GM19397 (cell line): Measurements from ENCODE around the gene ABI3BP.

ENCODE experiments used
- ATAC-seq: cut with Tn5 transposase; IDR thresholded peaks from one replicate; pipeline ENCODE4 v1.9.1; 2021; ENCODE audit warnings: mild to moderate bottlenecking, moderate library complexity; ENCODE audit not compliant: unreplicated experiment

Gene ABI3BP

GRCh38 chr3:100740207-100740606, 253.0 kb downstream of the ABI3BP start:
- ATAC-seq, result no peak

GRCh38 chr3:100737334-100737733, 255.9 kb downstream of the ABI3BP start:
- ATAC-seq, result no peak

- no peak for ATAC-seq
Observed at GRCh38 chr3:100732435-100732834, 260.8 kb downstream of the ABI3BP start.

- ATAC-seq, result peak; percentile 62
Observed at GRCh38 chr3:100730524-100730923, 262.7 kb downstream of the ABI3BP start.

GRCh38 chr3:100726706-100727105, 266.5 kb downstream of the ABI3BP start:
- ATAC-seq, result no peak

- ATAC-seq, result no peak
Observed at GRCh38 chr3:100725935-100726513, 267.2 kb downstream of the ABI3BP start.

- ATAC-seq, result no peak
Observed at GRCh38 chr3:100720426-100720825, 272.8 kb downstream of the ABI3BP start.

- ATAC-seq, result no peak
Observed at GRCh38 chr3:100719136-100719535, 274.1 kb downstream of the ABI3BP start.

- ATAC-seq, result no peak
Observed at GRCh38 chr3:100717637-100718487, 275.4 kb downstream of the ABI3BP start.

GRCh38 chr3:100717063-100717462, 276.2 kb downstream of the ABI3BP start:
- no peak for ATAC-seq

- ATAC-seq, result no peak
Observed at GRCh38 chr3:100715176-100715575, 278.0 kb downstream of the ABI3BP start.

GRCh38 chr3:100710261-100710968, 282.8 kb downstream of the ABI3BP start:
- peak; percentile 18 for ATAC-seq

- no peak for ATAC-seq
Observed at GRCh38 chr3:100709842-100710260, 283.4 kb downstream of the ABI3BP start.

- ATAC-seq, result peak; percentile 94
Observed at GRCh38 chr3:100708989-100709841, 284.0 kb downstream of the ABI3BP start, which contains the start of gene TFG. Gene TFG (plus strand): TSS chr3:100709494. CDS start chr3:100713686, 4,192 bp downstream.

- ATAC-seq, result no peak
Observed at GRCh38 chr3:100708644-100708988, 284.6 kb downstream of the ABI3BP start.

- ATAC-seq, result no peak
Observed at GRCh38 chr3:100706365-100706764, 286.9 kb downstream of the ABI3BP start.

- no peak for ATAC-seq
Observed at GRCh38 chr3:100703865-100704264, 289.4 kb downstream of the ABI3BP start.

- no peak for ATAC-seq
Observed at GRCh38 chr3:100702980-100703345, 290.3 kb downstream of the ABI3BP start.

GRCh38 chr3:100702082-100702979, 290.9 kb downstream of the ABI3BP start:
- ATAC-seq, result no peak

- no peak for ATAC-seq
Observed at GRCh38 chr3:100700708-100701107, 292.5 kb downstream of the ABI3BP start.
